Measurements from ENCODE around the gene MUC5B. TPM values are rescaled to one million over a fixed set of nuclear protein-coding genes. Genes with fewer than 3 reads are reported as not detected.

Gene MUC5B
- total RNA-seq, 1 experiment from 2014 or later: not detected

GRCh38 chr11:1267441-1268100 lies 44.7 kb downstream of the MUC5B start:
- Histone ChIP-seq H3K27ac (ENCODE audit: low read depth, low read length, poor library complexity, severe bottlenecking) (no peak overlapping the region), H3K27me3 (replicated peaks; ENCODE audit: insufficient read depth, low read depth, low read length, poor library complexity) (no peaks in the 10 kb centered on the region), H3K36me3 (ENCODE audit: insufficient read depth, low read length, poor library complexity, severe bottlenecking) (no peaks in the 10 kb centered on the region), H3K4me3 (ENCODE audit: low read depth, low read length, poor library complexity, severe bottlenecking) (no peak overlapping the region), H3K9me3 (ENCODE audit: low read depth, low read length, poor library complexity, severe bottlenecking) (no peaks in the 10 kb centered on the region), H3K4me1 (ENCODE audit: insufficient read depth, low read length, poor library complexity, severe bottlenecking) (peaks cover 14% of the 10 kb centered on the region)
- POLR2A ChIA-PET (ENCODE audit: low non-redundant PET): no interaction called here
- DNase-seq (ENCODE audit: low spot score): no peak
- intact Hi-C loops (cut with micrococcal nuclease; ENCODE audit: unreplicated experiment): no loop called here
- TF ChIP-seq EZH2 (IDR thresholded peaks at IDR 0.05; ENCODE audit: borderline replicate concordance, low read depth, low read length, poor library complexity, severe bottlenecking): no peak
- TF ChIP-seq CTCF (conservative IDR thresholded peaks at IDR 0.05; ENCODE audit: low read depth, low read length): no peak
- BruUV-seq (replicated peaks): no TSS peak
- CTCF ChIA-PET: no interaction called here

DNA sequence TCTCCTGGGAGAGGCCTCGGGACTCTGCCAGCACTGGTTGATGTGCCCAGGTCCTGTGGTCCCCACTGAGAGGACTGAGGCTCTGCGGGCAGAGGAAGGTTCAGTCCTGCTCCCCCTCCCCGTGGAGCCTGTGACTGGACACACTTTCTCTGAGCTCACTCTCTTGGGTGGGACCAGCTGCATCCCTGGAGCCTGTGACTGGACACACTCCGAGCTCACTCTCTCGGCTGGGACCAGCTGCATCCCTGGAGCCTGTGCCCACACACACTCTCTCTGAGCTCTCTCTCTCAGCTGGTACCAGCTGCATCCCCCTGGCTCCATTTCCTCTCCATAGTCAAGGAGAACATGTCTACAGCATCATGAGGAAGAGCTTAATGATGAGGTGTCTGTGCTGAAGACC lies 47.1 kb downstream of the MUC5B start:
- no peak overlapping the region for H3K27ac ChIP-seq (ENCODE audit: low read depth, low read length, poor library complexity, severe bottlenecking)
- no peak overlapping the region for H3K4me3 ChIP-seq (ENCODE audit: low read depth, low read length, poor library complexity, severe bottlenecking)
- H3K4me1 ChIP-seq (ENCODE audit: insufficient read depth, low read length, poor library complexity, severe bottlenecking): peaks cover 14% of the 10 kb centered on the region
- H3K9me3 ChIP-seq (ENCODE audit: low read depth, low read length, poor library complexity, severe bottlenecking): no peaks in the 10 kb centered on the region
- no peaks in the 10 kb centered on the region for H3K27me3 ChIP-seq (replicated peaks; ENCODE audit: insufficient read depth, low read depth, low read length, poor library complexity)
- no peak for DNase-seq (ENCODE audit: low spot score)
- TF ChIP-seq EZH2 (IDR thresholded peaks at IDR 0.05; ENCODE audit: borderline replicate concordance, low read depth, low read length, poor library complexity, severe bottlenecking) (no peak), CTCF (conservative IDR thresholded peaks at IDR 0.05; ENCODE audit: low read depth, low read length) (no peak)
- intact Hi-C loops (cut with micrococcal nuclease; ENCODE audit: unreplicated experiment): no loop called here
- ChIA-PET CTCF (no interaction called here), POLR2A (ENCODE audit: low non-redundant PET) (no interaction called here)
- H3K36me3 ChIP-seq (ENCODE audit: insufficient read depth, low read length, poor library complexity, severe bottlenecking): no peaks in the 10 kb centered on the region
- BruUV-seq (replicated peaks): no TSS peak

- Histone ChIP-seq H3K27ac (ENCODE audit: low read depth, low read length, poor library complexity, severe bottlenecking) (peak overlapping the region; percentile 72), H3K4me3 (ENCODE audit: low read depth, low read length, poor library complexity, severe bottlenecking) (no peak overlapping the region), H3K27me3 (replicated peaks; ENCODE audit: insufficient read depth, low read depth, low read length, poor library complexity) (no peaks in the 10 kb centered on the region), H3K9me3 (ENCODE audit: low read depth, low read length, poor library complexity, severe bottlenecking) (no peaks in the 10 kb centered on the region), H3K4me1 (ENCODE audit: insufficient read depth, low read length, poor library complexity, severe bottlenecking) (peaks cover 14% of the 10 kb centered on the region), H3K36me3 (ENCODE audit: insufficient read depth, low read length, poor library complexity, severe bottlenecking) (no peaks in the 10 kb centered on the region)
- no peak for DNase-seq (ENCODE audit: low spot score)
- BruUV-seq (replicated peaks): no TSS peak
- POLR2A ChIA-PET (ENCODE audit: low non-redundant PET): no interaction called here
- CTCF ChIA-PET: interaction anchor here (0.6 kb wide), 2 partner anchors 304 to 403 kb away, joined by 3 to 4 read pairs; no protein-coding TSS in a partner anchor
- no peak for TF ChIP-seq EZH2 (IDR thresholded peaks at IDR 0.05; ENCODE audit: borderline replicate concordance, low read depth, low read length, poor library complexity, severe bottlenecking)
- no peak for TF ChIP-seq CTCF (conservative IDR thresholded peaks at IDR 0.05; ENCODE audit: low read depth, low read length)
- intact Hi-C loops (cut with micrococcal nuclease; ENCODE audit: unreplicated experiment): no loop called here
These were observed 47.6 kb downstream of the MUC5B start for GRCh38 chr11:1270476-1270875.
